ENCODE data around the gene OR2V1.
"Not testable (repeated sequence)": the region's sequence is repeated elsewhere in the genome, so short reads cannot be mapped to it uniquely, and the experiment has no call there.

OR2V1 gene

GRCh38 chr5:181130832-181131496 is at the start of gene OR2V1:
Gene OR2V1, minus strand, starts transcription at chr5:181131169. Its CDS starts 5,865 bp downstream, at chr5:181125304.
- no peak for TF ChIP-seq CTCF (conservative IDR thresholded peaks at IDR 0.05; ENCODE audit: low read length)
- H3K4me3 ChIP-seq (ENCODE audit: low read length), result no peak within 1 kb of the TSS

GRCh38 chr5:181177559-181177958 is 46.6 kb upstream of the OR2V1 start:
- not testable (repeated sequence) for H3K4me3 ChIP-seq (ENCODE audit: low read length)

More at GRCh38 chr5:181130832-181131496, at the start of gene OR2V1:
- DNase-seq (ENCODE audit: low read depth), result no peak

GRCh38 chr5:181176254-181176952 is 45.4 kb upstream of the OR2V1 start:
- no peak overlapping the region for H3K4me3 ChIP-seq (ENCODE audit: low read length)
- no peak for DNase-seq (ENCODE audit: low read depth)
- no peak for TF ChIP-seq CTCF (conservative IDR thresholded peaks at IDR 0.05; ENCODE audit: low read length)

More at GRCh38 chr5:181177559-181177958, 46.6 kb upstream of the OR2V1 start:
- DNase-seq (ENCODE audit: low read depth), result not testable (repeated sequence)

GRCh38 chr5:181173420-181174342 is 42.7 kb upstream of the OR2V1 start:
- no peak for TF ChIP-seq CTCF (conservative IDR thresholded peaks at IDR 0.05; ENCODE audit: low read length)
- no peak overlapping the region for H3K4me3 ChIP-seq (ENCODE audit: low read length)
- peak; percentile 37 for DNase-seq (ENCODE audit: low read depth)

- H3K4me3 ChIP-seq (ENCODE audit: low read length), result no peak overlapping the region
- no peak for DNase-seq (ENCODE audit: low read depth)
Observed at GRCh38 chr5:181173027-181173419, 42.1 kb upstream of the OR2V1 start.

GRCh38 chr5:181171782-181172181 is 40.8 kb upstream of the OR2V1 start:
- TF ChIP-seq CTCF (conservative IDR thresholded peaks at IDR 0.05; ENCODE audit: low read length), result no peak
- DNase-seq (ENCODE audit: low read depth), result no peak
- no peak overlapping the region for H3K4me3 ChIP-seq (ENCODE audit: low read length)

More at GRCh38 chr5:181173027-181173419, 42.1 kb upstream of the OR2V1 start:
- no peak for TF ChIP-seq CTCF (conservative IDR thresholded peaks at IDR 0.05; ENCODE audit: low read length)

GRCh38 chr5:181170996-181171395 is 40.0 kb upstream of the OR2V1 start:
- no peak overlapping the region for H3K4me3 ChIP-seq (ENCODE audit: low read length)
- TF ChIP-seq CTCF (conservative IDR thresholded peaks at IDR 0.05; ENCODE audit: low read length), result no peak
- peak; percentile 69 for DNase-seq (ENCODE audit: low read depth)
